Bronchial epithelial cell (primary cell): ENCODE results near the gene TRIM41. TPM values are rescaled to one million over a fixed set of nuclear protein-coding genes. Genes with fewer than 3 reads are reported as not detected.

Experiments
- DNase-seq: peaks from one replicate; pipeline ENCODE4 v3.0.0-alpha.2; 2010; ENCODE audit warnings: low read depth
- FAIRE-seq: peaks from 2 replicates; lab custom pipeline; 2011; peaks lifted over from hg19 to GRCh38; lab: Jason Lieb, UNC
- H3K27me3 ChIP-seq: 2 replicates; pipeline ENCODE4 v1.5.1; 2011; ENCODE audit warnings: low read length; ENCODE audit not compliant: control insufficient read depth, insufficient read depth
- H3K36me3 ChIP-seq: 2 replicates; pipeline ENCODE4 v1.5.1; 2011; ENCODE audit warnings: low read length; ENCODE audit not compliant: control insufficient read depth, insufficient read depth
- H3K4me3 ChIP-seq: 2 replicates; pipeline ENCODE4 v1.5.1; 2011; ENCODE audit warnings: mild to moderate bottlenecking, low read depth, low read length, control low read depth
- CTCF ChIP-seq: IDR thresholded peaks from 2 replicates; pipeline ENCODE4 v1.5.1; 2011; ENCODE audit warnings: mild to moderate bottlenecking, moderate library complexity, low read length, control low read depth, inconsistent platforms; ENCODE audit not compliant: insufficient read depth, severe bottlenecking
- total RNA-seq: library from RNA; depleted of rRNA; stranded (reverse); fragments of >200 nt; gene quantifications from 2 replicates; pipeline ENCODE4 v1.2.1, GENCODE V29; 2014

Gene TRIM41
- total RNA-seq, 1 donor from 2014 or later = 10.3 TPM

- DNase-seq = no peak
- H3K4me3 ChIP-seq = no peak overlapping the region
- H3K27me3 ChIP-seq = no peaks in the 10 kb centered on the region
- TF ChIP-seq CTCF = no peak
- peaks cover 20% of the 10 kb centered on the region for H3K36me3 ChIP-seq
- no peak for FAIRE-seq
Measured at GRCh38 chr5:181197326-181197951, 25.6 kb upstream of the TRIM41 start.

- no peak for TF ChIP-seq CTCF
- FAIRE-seq = no peak
- Histone ChIP-seq H3K4me3 (no peak overlapping the region), H3K27me3 (no peaks in the 10 kb centered on the region), H3K36me3 (peaks cover 20% of the 10 kb centered on the region)
- DNase-seq = no peak
Measured at GRCh38 chr5:181198106-181198685, 24.9 kb upstream of the TRIM41 start.

GRCh38 chr5:181198905-181199519 lies 24.1 kb upstream of the TRIM41 start:
- Histone ChIP-seq H3K27me3 (no peaks in the 10 kb centered on the region), H3K36me3 (peaks cover 20% of the 10 kb centered on the region), H3K4me3 (no peak overlapping the region)
- TF ChIP-seq CTCF = no peak
- no peak for FAIRE-seq
- DNase-seq = no peak

- TF ChIP-seq CTCF = no peak
- no peak for DNase-seq
- Histone ChIP-seq H3K36me3 (peaks cover 17% of the 10 kb centered on the region), H3K27me3 (no peaks in the 10 kb centered on the region), H3K4me3 (no peak overlapping the region)
- FAIRE-seq = peak; percentile 18
Measured at GRCh38 chr5:181199881-181200638, 23.0 kb upstream of the TRIM41 start.

- Histone ChIP-seq H3K4me3 (no peak overlapping the region), H3K27me3 (no peaks in the 10 kb centered on the region), H3K36me3 (peaks cover 13% of the 10 kb centered on the region)
- no peak for DNase-seq
- FAIRE-seq = no peak
- TF ChIP-seq CTCF = no peak
Measured at GRCh38 chr5:181200816-181201215, 22.3 kb upstream of the TRIM41 start.
